Measurements from ENCODE around the gene COL1A2.

COL1A2 gene

GRCh38 chr7:94412762-94413322 is 18.1 kb downstream of the COL1A2 start:
- no peak for DNase-seq

DNA sequence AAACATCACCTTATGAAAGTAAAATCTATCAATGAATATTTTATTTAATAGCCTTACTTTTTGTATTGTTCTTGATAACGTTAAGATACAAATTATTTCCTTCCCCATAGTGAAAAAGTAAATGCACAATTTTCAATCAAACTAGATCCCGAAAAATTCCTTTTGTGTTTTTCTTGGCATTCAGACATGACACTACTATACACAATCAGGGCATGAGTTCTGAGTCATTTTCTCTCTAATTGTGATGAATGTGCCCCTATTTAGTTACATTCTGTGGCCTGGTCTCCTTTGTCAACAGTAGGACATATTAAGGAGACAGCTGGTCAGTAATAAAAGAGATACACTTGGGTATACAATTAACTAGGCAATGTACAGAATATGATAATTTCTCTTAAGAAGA is 19.8 kb downstream of the COL1A2 start:
- no peak for DNase-seq

DNA sequence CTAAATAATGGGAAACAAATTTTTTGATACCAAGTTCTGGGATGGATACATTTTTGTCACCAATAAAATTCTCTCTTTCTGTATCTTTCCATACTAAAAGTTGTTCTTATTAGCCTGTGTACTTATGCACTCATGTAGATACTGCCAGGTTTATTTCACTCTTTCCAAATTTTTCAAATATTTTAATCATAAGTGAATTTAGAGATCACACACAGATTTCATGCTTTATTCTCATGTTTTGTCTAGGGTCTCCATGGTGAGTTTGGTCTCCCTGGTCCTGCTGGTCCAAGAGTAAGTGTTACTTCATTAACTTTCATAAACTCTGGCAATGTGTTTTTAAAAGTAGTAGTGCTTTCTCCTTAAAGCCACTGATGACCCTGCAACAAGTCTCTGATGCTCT is 20.3 kb downstream of the COL1A2 start:
- DNase-seq = no peak

DNA sequence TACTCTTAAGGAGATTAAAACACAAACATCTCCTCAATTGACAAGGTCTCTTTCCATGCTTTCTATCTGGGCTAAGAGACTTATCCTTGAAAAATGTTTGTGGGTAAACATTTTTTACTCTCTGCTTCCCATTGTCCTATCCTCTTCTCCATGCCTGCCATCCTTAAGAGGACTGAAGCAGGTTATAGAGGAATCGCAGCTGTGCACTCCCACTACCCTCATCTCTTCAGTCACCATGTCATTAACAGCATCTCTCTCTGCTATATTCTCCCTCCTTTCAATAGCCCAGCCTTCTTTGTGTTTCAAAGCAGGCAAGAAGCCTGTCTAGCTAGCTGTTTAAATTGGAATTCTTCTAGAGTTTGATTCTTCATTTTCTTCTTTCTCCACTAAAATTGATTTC is 22.6 kb downstream of the COL1A2 start:
- no peak for DNase-seq

DNA sequence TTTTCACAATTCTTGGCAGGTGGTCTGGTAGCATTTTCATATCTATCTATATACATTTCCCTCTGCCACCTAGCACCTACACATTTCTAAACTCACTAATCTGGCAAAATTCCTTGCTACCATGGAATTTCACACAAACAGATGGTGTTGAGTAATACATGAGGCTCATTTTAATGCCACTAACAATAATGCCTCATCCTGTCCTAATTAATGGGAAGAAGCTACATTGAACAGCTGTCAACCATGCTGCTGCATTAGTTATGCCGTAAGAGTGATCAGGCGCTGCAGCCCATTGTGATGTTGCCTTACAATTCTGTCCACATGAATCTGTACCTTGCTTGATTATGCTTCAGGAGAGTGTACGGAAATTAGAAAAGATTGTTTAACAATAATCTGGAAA is 23.2 kb downstream of the COL1A2 start:
- DNase-seq = no peak

- DNase-seq = no peak
Observed at GRCh38 chr7:94418851-94419250, 24.2 kb downstream of the COL1A2 start.

- no peak for DNase-seq
Observed at GRCh38 chr7:94420328-94420727, 25.6 kb downstream of the COL1A2 start.

DNA sequence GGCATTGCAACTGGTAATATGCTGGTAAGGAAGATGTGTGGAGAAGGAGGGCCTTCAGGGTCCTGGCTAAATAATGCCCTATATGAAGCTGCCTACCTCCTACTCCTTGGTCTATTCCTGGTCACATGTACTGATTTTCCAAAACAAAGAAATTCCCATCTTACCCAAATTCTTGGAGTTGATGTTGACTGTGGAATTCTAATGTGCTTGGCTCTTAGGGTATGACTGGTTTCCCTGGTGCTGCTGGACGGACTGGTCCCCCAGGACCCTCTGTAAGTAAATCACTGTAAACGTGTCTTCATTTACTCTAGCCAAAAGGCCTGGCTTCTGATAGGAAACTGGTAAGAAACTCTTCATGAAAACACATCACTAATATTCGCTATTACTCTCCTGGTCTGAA is 27.0 kb downstream of the COL1A2 start:
- DNase-seq = no peak

GRCh38 chr7:94422136-94422535 is 27.4 kb downstream of the COL1A2 start:
- DNase-seq = no peak

- DNase-seq = no peak
Observed at GRCh38 chr7:94422827-94423460, 28.2 kb downstream of the COL1A2 start.

DNA sequence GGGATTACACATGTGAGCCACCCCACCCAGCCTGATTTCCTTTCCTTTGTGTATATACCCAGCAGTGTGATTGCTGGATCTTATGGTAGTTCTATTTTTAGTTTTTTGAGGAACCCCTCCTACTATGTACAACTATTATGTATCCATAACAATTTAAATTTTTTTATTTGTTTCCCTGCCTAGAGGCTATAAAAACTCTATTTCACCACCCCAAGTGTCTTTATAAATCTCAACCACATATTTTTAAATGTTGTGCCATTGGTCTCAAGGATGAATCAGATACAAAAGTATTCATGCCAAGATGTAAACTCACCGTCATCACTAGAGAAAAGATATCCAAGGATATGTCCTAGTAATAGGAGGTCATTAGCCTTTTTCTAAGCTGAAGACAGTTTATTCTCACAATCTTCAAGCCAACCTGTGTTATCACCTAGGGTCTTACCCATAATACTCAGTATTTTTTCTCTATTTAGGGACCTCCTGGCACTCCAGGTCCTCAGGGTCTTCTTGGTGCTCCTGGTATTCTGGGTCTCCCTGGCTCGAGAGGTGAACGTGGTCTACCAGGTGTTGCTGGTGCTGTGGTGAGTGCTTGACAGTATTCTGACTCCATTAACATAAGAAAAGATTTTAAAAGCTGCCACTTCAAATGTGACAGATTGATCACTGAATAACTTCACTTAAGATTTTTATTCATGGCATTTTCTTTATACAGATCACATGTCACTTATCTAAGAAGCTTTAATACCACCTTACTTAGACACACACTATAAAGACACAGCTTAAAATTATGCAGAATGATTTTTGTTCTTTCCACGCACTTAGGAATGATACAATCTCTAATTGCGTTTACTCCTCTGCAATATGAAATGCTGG is 29.4 kb downstream of the COL1A2 start:
- DNase-seq = no peak

GRCh38 chr7:94425546-94425945 is 30.9 kb downstream of the COL1A2 start:
- no peak for DNase-seq

DNA sequence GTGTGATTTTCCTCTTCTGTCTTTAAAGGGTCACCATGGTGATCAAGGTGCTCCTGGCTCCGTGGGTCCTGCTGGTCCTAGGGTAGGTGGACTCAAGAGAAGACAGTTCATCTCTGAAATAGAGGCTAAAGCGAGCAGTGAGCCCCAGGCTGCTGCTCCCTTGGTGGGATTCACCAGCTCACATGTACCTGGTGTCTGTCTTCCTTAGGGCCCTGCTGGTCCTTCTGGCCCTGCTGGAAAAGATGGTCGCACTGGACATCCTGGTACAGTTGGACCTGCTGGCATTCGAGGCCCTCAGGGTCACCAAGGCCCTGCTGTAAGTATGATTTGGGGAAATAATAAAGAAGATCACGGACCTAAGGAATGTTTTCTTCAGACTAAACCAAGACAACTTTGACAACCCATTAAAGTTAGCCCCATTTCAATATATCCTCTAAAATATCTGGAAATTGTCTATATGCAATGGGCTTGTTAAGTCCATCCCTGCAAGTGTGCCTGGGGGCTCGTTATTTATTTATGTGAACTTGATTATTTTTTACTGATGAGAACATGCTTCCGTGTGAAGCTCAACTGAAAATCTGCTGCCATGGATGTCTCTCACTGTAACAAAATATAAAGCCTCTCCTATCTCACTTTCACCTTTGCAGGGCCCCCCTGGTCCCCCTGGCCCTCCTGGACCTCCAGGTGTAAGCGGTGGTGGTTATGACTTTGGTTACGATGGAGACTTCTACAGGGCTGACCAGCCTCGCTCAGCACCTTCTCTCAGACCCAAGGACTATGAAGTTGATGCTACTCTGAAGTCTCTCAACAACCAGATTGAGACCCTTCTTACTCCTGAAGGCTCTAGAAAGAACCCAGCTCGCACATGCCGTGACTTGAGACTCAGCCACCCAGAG is 32.5 kb downstream of the COL1A2 start:
- DNase-seq = no peak

- no peak for DNase-seq
Observed at GRCh38 chr7:94429153-94429552, 34.5 kb downstream of the COL1A2 start.

DNA sequence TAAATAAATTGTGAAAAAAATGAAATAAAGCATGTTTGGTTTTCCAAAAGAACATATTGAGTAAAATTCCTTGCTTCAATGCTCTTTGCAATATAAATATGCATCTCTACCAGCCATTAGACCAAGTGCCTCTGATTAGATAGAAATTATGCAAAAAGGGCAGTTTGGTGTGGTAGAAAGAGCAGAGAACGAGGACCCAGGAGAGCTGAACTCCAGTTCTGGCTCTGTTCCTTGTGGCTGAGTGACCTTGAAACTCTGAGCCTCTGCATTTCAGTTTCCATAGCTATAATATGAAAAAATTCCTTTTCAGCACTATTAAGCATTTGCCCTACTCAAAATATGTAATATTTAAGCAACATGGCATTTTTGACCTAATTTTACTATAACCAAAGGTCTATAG is 36.5 kb downstream of the COL1A2 start:
- DNase-seq = no peak

- DNase-seq = no peak
Observed at GRCh38 chr7:94431619-94432280, 37.1 kb downstream of the COL1A2 start.

DNA sequence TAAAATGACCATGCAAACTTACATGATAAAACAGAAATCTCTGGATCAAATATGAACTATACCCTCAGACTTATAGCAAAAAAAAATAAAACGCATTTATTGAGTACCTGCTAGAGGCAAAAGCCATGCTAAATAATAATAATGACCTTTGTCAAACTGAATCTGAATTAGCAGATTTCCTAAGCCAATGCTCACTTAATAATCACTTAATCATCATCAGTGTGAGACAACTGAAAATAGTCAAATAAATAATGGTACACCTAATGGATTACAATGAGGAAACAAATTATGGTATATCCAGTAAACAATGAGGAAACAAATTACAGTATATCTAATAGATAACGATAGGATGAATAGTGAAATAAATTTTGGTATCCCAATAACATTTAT is 37.6 kb downstream of the COL1A2 start:
- DNase-seq = no peak

DNA sequence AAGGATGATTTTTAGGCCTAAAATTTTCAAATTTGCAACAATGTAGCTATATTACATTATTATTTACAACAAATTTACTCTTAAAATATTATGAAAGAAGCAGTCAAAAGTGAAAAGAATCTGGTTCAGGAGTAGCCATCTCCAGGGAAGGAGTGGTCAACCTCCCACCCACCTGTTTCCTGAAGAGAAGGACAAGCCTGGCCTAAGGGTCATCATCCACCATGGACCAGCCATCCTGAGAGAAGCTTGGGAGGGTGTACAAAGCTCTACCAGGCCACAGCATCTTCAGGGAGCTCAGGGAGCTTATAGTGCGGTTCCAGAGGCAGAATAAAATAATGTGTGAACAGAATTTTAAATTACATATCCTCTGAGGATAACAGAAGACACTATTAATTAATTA is 38.1 kb downstream of the COL1A2 start:
- DNase-seq = no peak

DNA sequence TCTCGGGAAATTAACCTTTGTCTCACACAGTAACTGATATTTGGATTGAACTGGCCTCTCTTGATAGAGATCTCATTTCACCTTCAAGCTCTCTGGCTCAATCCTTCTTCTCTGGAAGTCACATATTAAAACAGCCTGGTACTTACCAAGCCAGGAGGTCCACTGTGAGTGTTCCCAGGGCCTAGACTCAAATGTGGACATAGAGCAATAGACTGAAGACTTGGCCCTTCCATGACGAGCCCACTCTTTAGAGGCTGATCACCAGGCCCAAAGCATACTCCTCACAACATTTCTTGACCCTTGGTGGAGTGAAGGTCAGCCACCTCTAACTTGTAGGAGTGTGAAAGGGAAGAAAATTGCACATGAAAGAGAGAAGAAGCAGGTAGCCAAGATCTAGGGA is 38.5 kb downstream of the COL1A2 start:
- DNase-seq = no peak

GRCh38 chr7:94434042-94434441 is 39.3 kb downstream of the COL1A2 start:
- DNase-seq = no peak

DNA sequence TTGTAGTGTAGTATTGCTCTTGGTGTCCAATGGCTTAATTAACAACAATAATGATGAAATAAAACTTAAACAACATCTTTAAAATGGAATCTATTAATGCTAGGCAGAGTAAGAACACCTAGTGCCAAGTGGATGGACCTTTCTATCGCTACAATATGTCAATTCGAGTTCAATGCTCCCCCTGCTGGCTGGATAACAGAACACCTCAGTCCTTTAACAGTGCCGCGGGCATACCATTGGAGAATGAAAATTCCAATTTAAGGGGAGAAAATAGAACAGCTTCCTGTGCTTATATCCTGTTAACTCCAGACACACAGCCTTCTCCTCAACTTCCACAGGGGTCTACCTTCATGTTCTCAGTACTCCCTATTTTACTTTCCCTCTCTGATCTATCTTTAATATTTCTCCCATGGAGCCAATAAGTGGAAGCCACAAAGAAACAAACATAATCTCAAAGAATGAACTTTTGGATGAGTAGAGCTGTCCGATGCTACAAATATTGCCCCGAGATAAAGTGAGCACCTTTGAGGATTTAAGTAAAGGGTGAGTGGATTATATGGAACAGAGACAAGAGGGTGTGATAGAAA is 41.4 kb downstream of the COL1A2 start:
- peak; percentile 2 to 66 for DNase-seq

- DNase-seq = no peak
Observed at GRCh38 chr7:94436700-94437099, 42.0 kb downstream of the COL1A2 start.

Measured in SW 1271 (cell line).